ENCODE measurements around the gene ATN1. TPM values are rescaled to one million over a fixed set of nuclear protein-coding genes. Genes with fewer than 3 reads are reported as not detected.
A peak's percentile ranks its signal among the peaks of the same experiment; 100 is the strongest.

Gene ATN1
- total RNA-seq, 1 donor from 2014 or later, result 205 TPM

GRCh38 chr12:6912164-6912935 lies 15.4 kb upstream of the ATN1 start:
- Mint-ChIP-seq H3K4me1 (peaks cover 20% of the 10 kb centered on the region), H3K36me3 (peaks cover 2% of the 10 kb centered on the region), H3K27me3 (ENCODE audit: low read depth) (peaks cover 54% of the 10 kb centered on the region), H3K9me3 (no peaks in the 10 kb centered on the region), H3K4me3 (peak overlapping the region; percentile 32), H3K27ac (no peak overlapping the region)
- TF ChIP-seq CTCF (IDR thresholded peaks at IDR 0.05; ENCODE audit: unreplicated experiment), result no peak
- DNase-seq (ENCODE audit: low spot score in 2 of 2, unreplicated experiment in 2 of 2), result no peak

GRCh38 chr12:6914246-6914946 lies 13.4 kb upstream of the ATN1 start, which contains the start of gene ENO2:
Gene ENO2, plus strand, starts transcription at chr12:6914580. Its CDS starts 1,253 bp downstream, at chr12:6915833.
- peak in 1 of 2 experiments; percentile 71 for DNase-seq (ENCODE audit: low spot score in 2 of 2, unreplicated experiment in 2 of 2)
- peak within 1 kb of the TSS; percentile 36 for H3K27ac Mint-ChIP-seq
- peaks cover 20% of the 10 kb centered on the region for H3K4me1 Mint-ChIP-seq
- peak within 1 kb of the TSS; percentile 82 for H3K4me3 Mint-ChIP-seq
- TF ChIP-seq CTCF (IDR thresholded peaks at IDR 0.05; ENCODE audit: unreplicated experiment), result no peak
- no peaks in the 10 kb centered on the region for H3K9me3 Mint-ChIP-seq
- peaks cover 54% of the 10 kb centered on the region for H3K27me3 Mint-ChIP-seq (ENCODE audit: low read depth)
- peaks cover 2% of the 10 kb centered on the region for H3K36me3 Mint-ChIP-seq

- peaks cover 20% of the 10 kb centered on the region for H3K4me1 Mint-ChIP-seq
- peaks cover 54% of the 10 kb centered on the region for H3K27me3 Mint-ChIP-seq (ENCODE audit: low read depth)
Measured at GRCh38 chr12:6914947-6915788, 12.6 kb upstream of the ATN1 start.

GRCh38 chr12:6915789-6916285 lies 11.9 kb upstream of the ATN1 start:
- Mint-ChIP-seq H3K27me3 (ENCODE audit: low read depth) (peaks cover 53% of the 10 kb centered on the region), H3K4me3 (peak overlapping the region; percentile 82), H3K4me1 (peaks cover 20% of the 10 kb centered on the region), H3K9me3 (no peaks in the 10 kb centered on the region), H3K36me3 (peaks cover 6% of the 10 kb centered on the region), H3K27ac (no peak overlapping the region)
- DNase-seq (ENCODE audit: low spot score in 2 of 2, unreplicated experiment in 2 of 2), result no peak
- no peak for TF ChIP-seq CTCF (IDR thresholded peaks at IDR 0.05; ENCODE audit: unreplicated experiment)

More at GRCh38 chr12:6914947-6915788, 12.6 kb upstream of the ATN1 start:
- H3K27ac Mint-ChIP-seq, result peak overlapping the region; percentile 36
- H3K4me3 Mint-ChIP-seq, result peak overlapping the region; percentile 82
- DNase-seq (ENCODE audit: low spot score in 2 of 2, unreplicated experiment in 2 of 2), result no peak
- TF ChIP-seq CTCF (IDR thresholded peaks at IDR 0.05; ENCODE audit: unreplicated experiment), result no peak
- H3K9me3 Mint-ChIP-seq, result no peaks in the 10 kb centered on the region
- peaks cover 6% of the 10 kb centered on the region for H3K36me3 Mint-ChIP-seq
